GM23338 (cell line): Measurements from ENCODE around the gene RAB11FIP4.

ENCODE experiments used
- CREB1 ChIP-seq: fragments of 250-450 bp; sonication (Bioruptor Pico); IDR thresholded peaks from 2 replicates; pipeline ENCODE4 v1.5.0; 2020; ENCODE audit warnings: low read depth, mild to moderate bottlenecking, moderate library complexity
- CTCF ChIP-seq, 2 experiments: fragments of 200-600 bp in 1 of 2; sonication (generic) in 1 of 2; conservative IDR thresholded peaks; 2 replicates each; pipeline versions ENCODE4 v1.5.1 to v1.6.1; 2016 to 2017; ENCODE audit warnings: antibody characterized with exemption in 2 of 2, low read depth in 2 of 2, mild to moderate bottlenecking in 2 of 2, moderate library complexity in 1 of 2
- ETS1 ChIP-seq: IDR thresholded peaks from 2 replicates; pipeline ENCODE4 v1.6.1; 2016; ENCODE audit warnings: antibody characterized with exemption
- EZH2 ChIP-seq: fragments of 200-600 bp; sonication (generic); IDR thresholded peaks from one replicate; pipeline ENCODE4 v1.8.0; 2017; ENCODE audit warnings: antibody characterized with exemption, mild to moderate bottlenecking, low read depth; ENCODE audit not compliant: unreplicated experiment
- JUNB ChIP-seq: IDR thresholded peaks from one replicate; pipeline ENCODE4 v1.6.1; 2016; ENCODE audit warnings: antibody characterized with exemption; ENCODE audit not compliant: unreplicated experiment
- POLR2AphosphoS5 ChIP-seq: IDR thresholded peaks from 2 replicates; pipeline ENCODE4 v1.6.1; 2016; ENCODE audit warnings: antibody characterized with exemption, low read depth

- TF ChIP-seq CTCF (conservative IDR thresholded peaks at IDR 0.05; ENCODE audit: low read depth in 2 of 2) (no peak), POLR2AphosphoS5 (no peak), ETS1 (no peak), EZH2 (no peak), JUNB (no peak), CREB1 (CRISPR knock-in tag) (no peak)
Measured at GRCh38 chr17:31499771-31500554, 108.5 kb downstream of the RAB11FIP4 start.
